ENCODE data around the gene ATXN1.

- TF ChIP-seq FOXM1 (IDR thresholded peaks at IDR 0.05; ENCODE audit: borderline replicate concordance) (no peak), NFRKB (IDR thresholded peaks at IDR 0.05) (no peak), SP1 (IDR thresholded peaks at IDR 0.05) (no peak), BHLHE40 (IDR thresholded peaks at IDR 0.05; ENCODE audit: borderline replicate concordance) (no peak), ELF4 (IDR thresholded peaks at IDR 0.05) (no peak), ZNF384 (IDR thresholded peaks at IDR 0.05) (no peak), FOXK2 (IDR thresholded peaks at IDR 0.05) (no peak)
Measured at GRCh38 chr6:16756660-16757255, 4.5 kb downstream of the ATXN1 start.

Data from HEK293T (cell line).